Medulla oblongata (tissue), 1 donor: ENCODE results near the gene IFNAR2.
"Not testable (repeated sequence)": the region's sequence is repeated elsewhere in the genome, so short reads cannot be mapped to it uniquely, and the experiment has no call there.

Source experiments
- DNase-seq: peaks from one replicate; pipeline ENCODE4 v3.0.0-alpha.2; 2015; ENCODE audit errors: extremely low spot score

Gene IFNAR2

DNA sequence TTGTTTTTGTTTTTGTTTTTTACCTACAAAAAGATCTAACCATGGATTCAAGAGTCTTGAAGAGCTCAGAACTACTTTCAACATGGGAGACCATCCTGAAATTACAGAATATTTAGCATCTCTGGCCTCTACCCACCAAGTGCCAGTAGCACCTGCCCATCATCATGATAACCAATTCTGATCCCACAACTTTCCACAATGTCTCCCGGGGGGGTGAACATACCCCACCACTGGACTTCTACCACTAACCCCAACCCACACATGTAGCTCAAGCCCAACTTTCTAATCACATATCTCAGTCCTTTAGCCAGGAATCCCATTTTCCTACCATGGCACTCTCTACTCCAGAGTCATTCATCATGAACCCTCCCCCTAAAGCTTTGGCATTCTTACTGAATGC, 15.7 kb upstream of the IFNAR2 start:
- DNase-seq: no peak

GRCh38 chr21:33217138-33217520, 12.6 kb upstream of the IFNAR2 start:
- no peak for DNase-seq

- no peak for DNase-seq
Observed at GRCh38 chr21:33219300-33219699, 10.4 kb upstream of the IFNAR2 start.

- no peak for DNase-seq
Observed at GRCh38 chr21:33219954-33220353, 9.8 kb upstream of the IFNAR2 start.

GRCh38 chr21:33225376-33225775, 4.4 kb upstream of the IFNAR2 start:
- DNase-seq: not testable (repeated sequence)

GRCh38 chr21:33228455-33228854, 1.3 kb upstream of the IFNAR2 start:
- DNase-seq: no peak

- no peak for DNase-seq
Observed at GRCh38 chr21:33229099-33229783, 497 bp upstream of the IFNAR2 start.

GRCh38 chr21:33230545-33231324, 997 bp downstream of the IFNAR2 start:
- DNase-seq: peak; percentile 66

- DNase-seq: no peak
Observed at GRCh38 chr21:33231526-33231925, 1.8 kb downstream of the IFNAR2 start.

DNA sequence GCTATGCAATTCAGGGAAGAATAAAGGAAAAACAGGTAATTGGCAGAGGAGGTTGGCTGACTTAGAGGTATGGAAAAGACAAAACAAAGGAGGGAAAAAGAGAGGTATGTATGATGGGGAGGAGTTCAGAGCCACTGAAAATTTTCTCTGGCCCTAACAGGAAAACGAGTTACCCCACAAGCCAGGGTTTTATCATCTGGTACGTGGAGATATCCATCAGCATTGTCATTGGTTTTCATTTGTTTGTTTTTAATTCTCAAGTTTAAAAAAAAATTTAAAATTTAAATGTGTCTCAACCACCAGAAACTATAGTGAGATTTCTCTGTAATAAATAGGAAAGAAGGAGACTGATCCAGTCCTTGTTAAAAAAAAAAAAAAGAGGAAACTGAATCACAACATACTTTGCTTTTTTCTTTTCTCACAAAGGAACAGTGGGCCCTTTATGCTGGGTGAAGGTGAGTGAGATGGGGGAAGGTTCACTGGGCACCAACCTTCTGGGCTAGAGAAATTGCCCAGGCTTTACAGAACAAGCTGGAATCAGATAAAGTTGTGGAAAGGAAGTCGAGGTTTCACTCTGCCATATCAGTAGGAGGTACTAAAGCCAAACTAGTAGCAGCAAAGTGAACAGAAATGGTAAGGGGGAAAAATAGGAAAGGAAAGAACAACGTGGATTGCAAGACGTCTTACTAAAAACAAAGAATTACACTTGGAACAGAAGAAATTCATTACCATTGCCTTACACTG, 2.7 kb downstream of the IFNAR2 start:
- peak; percentile 48 for DNase-seq

DNA sequence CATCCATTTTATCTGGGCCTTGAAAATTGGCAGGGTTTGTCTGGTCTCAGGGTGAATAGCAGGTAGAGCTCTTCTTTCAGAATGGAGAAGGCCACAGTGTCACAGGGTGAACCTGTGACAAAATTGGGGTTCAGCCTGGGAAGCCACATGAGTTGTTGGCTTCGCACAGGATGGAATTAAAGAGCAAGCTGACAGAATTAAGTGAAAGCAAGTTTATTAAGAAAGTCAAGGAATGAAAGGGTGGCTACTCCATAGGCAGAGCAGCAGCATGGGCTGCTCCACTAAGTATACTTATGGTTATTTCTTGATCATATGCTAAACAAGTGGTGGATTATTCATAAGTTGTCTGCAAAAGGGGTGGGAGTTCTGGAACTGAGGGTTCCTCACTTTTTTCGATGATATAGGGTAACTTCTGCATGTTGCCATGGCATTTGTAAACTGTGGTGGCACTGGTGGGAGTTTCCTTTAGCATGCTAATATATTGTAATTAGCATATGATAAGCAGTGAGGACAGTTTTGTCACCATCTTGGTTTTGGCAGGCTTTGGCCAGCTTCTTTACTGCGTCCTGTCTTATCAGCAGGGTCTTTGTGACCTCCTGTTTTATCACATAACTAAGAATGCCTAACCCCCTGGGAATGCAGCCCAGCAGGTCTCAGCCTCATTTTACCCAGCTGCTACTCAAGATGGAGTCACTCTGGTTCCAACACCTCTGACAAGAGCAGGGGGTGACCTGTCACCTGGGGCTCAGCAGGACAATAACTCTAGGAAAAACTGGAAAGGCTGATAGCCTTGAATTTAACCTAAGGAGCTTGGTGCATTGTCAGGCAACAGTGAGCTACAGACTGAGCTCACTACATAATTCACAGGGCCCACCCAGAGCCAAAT, 5.1 kb downstream of the IFNAR2 start:
- DNase-seq: no peak

- DNase-seq: no peak
Observed at GRCh38 chr21:33236013-33236686, 6.4 kb downstream of the IFNAR2 start.

DNA sequence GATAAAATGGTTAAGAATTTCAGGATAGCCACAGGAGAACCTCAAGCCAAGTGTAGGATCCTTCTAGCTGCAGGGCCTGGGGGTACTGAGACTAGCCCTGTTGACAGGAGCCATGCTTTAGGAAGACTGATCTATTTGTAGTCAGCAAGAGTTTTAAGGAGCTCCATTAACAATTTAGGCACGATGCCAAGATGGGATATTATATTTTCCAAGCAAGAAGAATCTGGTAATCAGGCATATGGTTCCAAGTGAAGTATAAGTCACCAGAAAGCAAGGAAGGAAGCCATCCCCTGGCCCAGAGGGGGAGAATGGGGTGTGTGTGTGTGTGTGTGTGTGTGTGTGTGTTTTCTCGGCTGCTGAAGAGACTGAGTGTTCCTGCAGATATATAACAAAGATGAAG, 7.0 kb downstream of the IFNAR2 start:
- DNase-seq: no peak

- no peak for DNase-seq
Observed at GRCh38 chr21:33237486-33237885, 7.7 kb downstream of the IFNAR2 start.

DNA sequence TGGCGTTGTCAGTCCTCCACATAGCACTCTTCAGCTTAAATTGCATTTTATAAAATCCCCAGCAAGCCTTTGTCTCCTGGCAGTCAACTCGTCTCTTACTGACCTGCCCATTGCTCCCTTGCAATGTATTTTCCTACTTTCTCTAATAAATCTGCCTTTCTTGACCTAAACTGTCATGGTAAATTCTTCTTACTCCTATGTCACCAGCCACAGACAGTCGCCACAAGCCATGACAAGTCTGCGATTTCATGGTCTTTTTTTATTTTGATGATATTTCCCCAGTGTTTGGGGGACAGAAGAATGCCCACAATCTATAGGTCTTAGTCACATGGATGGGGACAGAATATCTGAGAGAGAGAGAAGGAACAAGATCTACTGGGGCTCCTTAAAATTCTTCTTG, 8.4 kb downstream of the IFNAR2 start:
- no peak for DNase-seq

DNA sequence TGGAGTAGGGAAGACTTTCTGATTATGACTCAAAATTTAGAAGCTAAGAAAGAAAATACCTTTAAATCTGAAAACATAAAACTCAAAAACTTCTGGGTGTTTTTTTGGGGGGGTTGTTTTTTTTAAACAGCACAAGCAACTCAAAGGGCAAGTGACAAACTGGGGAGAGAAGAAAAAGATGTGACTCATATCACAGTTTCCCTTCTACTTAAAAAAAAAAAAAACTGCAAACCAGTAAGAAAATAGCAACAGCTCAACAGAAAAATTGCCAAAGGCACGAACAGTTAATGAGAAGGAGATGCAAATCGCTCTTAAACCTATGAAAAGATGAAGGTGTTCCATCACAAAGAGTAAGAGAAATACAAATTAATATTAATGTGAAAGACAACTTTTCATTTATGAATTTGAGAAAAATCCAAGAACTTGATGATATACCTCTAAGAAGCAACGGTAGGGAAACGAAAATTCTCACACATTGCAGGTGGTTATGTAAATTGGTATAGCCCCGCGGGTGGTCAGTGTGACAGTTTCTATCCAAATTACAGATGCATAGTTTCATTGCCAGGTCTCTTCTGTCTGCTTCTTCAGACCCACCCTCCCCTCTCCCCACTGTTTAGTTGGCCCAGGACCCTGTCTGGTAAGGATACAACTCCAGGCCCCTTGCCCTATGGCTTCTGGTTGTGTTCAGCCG, 9.0 kb downstream of the IFNAR2 start:
- DNase-seq: no peak

- not testable (repeated sequence) for DNase-seq
Observed at GRCh38 chr21:33239559-33240127, 9.9 kb downstream of the IFNAR2 start.

DNA sequence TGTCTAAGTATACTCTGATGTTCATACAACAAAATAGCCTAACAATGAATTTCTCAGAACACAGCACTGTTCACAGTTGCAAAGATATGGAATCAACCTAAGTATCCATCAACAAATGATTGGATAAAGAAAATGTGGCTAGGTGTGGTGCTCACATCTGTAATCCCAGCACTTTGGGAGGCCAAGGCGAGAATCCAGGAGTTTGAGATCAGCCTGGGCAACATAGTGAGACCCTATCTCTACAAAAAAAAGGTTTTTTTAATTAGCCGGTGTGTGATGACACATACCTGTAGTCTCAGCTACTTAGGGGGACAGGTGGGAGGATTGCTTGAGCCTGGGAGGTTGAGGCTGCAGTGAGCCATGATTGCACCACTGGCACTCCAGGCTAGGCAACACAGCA, 10.7 kb downstream of the IFNAR2 start:
- no peak for DNase-seq

- no peak for DNase-seq
Observed at GRCh38 chr21:33241846-33242245, 12.1 kb downstream of the IFNAR2 start.

- not testable (repeated sequence) for DNase-seq
Observed at GRCh38 chr21:33242846-33243245, 13.1 kb downstream of the IFNAR2 start.
